NCI-H1694 treated with DMSO at 0.1 percent for 48 hours (cell line): ENCODE data around the gene KMT2A.
"Not testable (repeated sequence)": the region's sequence is repeated elsewhere in the genome, so short reads cannot be mapped to it uniquely, and the experiment has no call there.

Experiments
- DNase-seq: peaks from one replicate; lab custom pipeline; 2025; lab: John Stamatoyannopoulos, UW

KMT2A gene

GRCh38 chr11:118435893-118436624, at the start of gene KMT2A:
Gene KMT2A, plus strand, starts transcription at chr11:118436492. Its CDS starts 21 bp downstream, at chr11:118436513.
- peak; percentile 52 for DNase-seq

GRCh38 chr11:118396097-118396501, 40.2 kb upstream of the KMT2A start:
- DNase-seq, result no peak

DNA sequence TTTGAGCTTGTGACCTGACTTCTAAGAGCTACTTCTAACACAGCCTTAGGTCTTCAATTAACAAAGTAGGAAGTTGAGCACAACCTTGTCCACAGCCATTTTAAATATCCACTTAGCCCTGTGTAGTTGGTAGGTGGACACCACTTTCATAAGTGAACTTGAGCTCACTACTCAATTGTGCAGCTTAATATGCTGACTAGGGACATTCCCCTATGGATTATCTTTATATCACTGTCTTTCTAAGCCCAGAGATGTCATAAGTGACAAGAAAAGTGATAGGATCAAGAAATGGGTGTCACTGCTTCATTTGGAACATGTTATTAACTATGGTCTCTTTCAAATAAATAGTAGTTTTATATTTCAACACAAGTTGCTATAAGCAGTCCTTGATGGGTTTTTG, 38.8 kb upstream of the KMT2A start:
- DNase-seq, result no peak

DNA sequence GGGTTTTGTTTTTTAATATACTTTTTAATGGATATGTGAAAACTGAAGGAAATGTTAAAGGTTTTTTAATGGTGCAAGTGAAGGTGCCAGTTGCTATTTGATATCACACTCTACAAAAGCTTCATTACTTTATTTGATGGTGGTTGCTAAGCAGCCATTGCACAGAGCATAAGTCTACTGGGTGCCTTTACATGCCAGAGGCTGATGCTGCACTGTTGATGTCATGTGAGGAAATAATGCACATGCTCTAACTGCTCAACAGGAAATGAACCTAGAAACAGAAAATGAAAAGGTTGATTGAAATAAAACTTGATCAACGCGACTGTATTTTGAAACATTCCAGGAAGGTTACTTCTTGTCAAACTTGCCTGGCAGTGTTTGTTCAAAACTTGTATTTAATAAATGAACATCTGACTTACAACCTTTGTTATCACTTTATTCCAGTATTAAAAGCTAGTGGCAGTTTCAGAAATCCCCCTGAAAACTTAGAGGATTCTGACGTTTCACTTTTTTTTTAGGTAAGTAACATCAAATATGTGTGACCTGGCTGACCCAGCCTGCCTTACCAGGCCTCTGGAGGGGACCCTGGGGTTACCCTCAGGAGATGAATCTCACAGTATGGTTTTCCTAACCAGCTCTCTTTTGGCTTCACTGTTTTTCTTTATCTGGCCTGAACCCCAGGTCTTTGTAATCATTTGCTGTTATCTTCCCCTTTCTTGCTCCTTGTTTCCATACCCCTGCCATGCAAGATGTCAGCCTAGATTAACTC, 37.3 kb upstream of the KMT2A start:
- DNase-seq, result no peak

GRCh38 chr11:118401151-118401879, 35.0 kb upstream of the KMT2A start, which contains the start of gene ATP5MG:
Gene ATP5MG, plus strand, starts transcription at chr11:118401606. Its CDS starts 60 bp downstream, at chr11:118401666.
- peak; percentile 61 for DNase-seq

- no peak for DNase-seq
Observed at GRCh38 chr11:118401880-118402590, 34.3 kb upstream of the KMT2A start.

GRCh38 chr11:118402594-118402993, 33.7 kb upstream of the KMT2A start:
- DNase-seq, result not testable (repeated sequence)

- peak; percentile 5 for DNase-seq
Observed at GRCh38 chr11:118406599-118407166, 29.6 kb upstream of the KMT2A start.

GRCh38 chr11:118410055-118410745, 26.1 kb upstream of the KMT2A start:
- DNase-seq, result no peak

- no peak for DNase-seq
Observed at GRCh38 chr11:118411530-118411929, 24.8 kb upstream of the KMT2A start.

GRCh38 chr11:118412921-118413320, 23.4 kb upstream of the KMT2A start:
- no peak for DNase-seq

- no peak for DNase-seq
Observed at GRCh38 chr11:118415062-118415738, 21.1 kb upstream of the KMT2A start.

DNA sequence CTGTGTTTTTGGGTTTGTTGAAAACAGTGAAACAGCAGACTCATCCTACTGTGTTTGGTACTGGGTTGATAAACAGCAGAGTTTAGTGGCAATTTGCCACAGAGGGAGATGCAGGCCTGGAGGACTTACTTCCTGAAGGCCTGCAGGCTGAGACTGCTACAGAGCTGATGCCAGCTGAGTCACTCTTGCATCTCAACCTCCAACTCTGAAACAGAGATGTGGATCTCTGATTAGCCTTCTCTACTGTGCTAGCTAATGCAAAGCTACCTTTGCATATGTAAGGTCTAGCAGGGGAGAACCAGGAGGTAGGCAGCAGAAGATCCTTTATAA, 20.6 kb upstream of the KMT2A start:
- DNase-seq, result no peak

GRCh38 chr11:118416900-118417299, 19.4 kb upstream of the KMT2A start:
- not testable (repeated sequence) for DNase-seq

- DNase-seq, result no peak
Observed at GRCh38 chr11:118417801-118418200, 18.5 kb upstream of the KMT2A start.

- DNase-seq, result no peak
Observed at GRCh38 chr11:118418766-118419165, 17.5 kb upstream of the KMT2A start.

DNA sequence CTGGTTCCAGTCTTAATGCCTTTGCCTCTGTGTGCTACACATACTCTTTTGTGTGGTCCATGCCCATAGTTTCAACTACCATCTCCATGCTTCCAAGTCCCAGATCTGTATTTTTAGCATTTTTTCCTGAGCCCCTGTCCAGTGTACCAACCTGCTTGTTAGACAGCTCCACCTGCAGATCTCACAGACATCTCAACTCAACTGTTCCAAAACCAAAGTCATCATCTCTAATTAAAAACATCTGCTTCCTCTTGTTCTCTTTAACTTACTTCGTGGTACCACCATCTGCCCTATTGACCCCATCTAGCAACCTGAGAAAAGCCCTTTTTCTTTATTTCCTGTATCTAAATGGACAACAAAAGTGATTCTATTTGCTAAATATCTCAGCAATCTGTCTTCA, 8.6 kb upstream of the KMT2A start:
- DNase-seq, result no peak

- no peak for DNase-seq
Observed at GRCh38 chr11:118430956-118431355, 5.3 kb upstream of the KMT2A start.

GRCh38 chr11:118434123-118434552, 2.2 kb upstream of the KMT2A start:
- DNase-seq, result peak; percentile 17

DNA sequence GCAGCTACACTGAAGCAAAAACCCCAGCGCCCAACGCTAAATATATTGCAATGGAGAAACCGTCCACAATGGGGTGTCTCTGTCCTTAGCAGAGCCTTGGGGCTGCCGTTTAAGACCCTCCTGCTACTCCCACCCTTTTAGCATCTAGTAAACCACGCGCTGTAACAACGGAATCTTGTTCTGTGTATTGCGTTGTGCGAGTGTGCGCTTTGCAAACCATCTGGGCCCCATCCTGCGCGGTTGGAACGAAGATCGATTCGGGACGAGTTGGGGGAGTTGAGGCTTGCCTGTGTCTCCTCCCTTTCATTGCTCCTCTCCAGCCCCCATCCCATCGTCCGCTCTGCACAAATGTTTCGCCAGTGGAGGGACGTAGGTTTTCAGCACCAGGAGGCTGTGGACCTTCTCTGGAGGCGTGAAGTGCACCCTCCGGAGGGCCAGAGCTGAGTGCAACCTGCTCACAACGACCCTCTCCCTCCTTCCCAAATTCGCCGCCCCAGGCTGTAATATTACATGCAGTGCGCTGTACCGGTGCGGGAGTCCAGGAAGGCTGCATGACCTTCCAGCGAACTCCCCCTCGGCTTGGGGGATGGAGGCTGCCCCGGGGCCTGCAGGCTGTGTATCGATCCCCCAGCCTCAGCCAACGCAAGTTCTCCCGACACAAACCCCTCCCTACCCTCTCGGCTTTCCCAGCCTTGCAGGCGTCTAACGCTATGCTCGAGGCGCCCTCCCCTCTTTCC, 1.6 kb upstream of the KMT2A start:
- DNase-seq, result no peak
